Stimulated activated CD8-positive, alpha-beta memory T cell treated with anti-CD3 and anti-CD28 coated beads, Interleukin-4, amount 100 ng/mL, for 48 hours (primary cell): Measurements from ENCODE around the gene ZMYM2.
A peak's percentile ranks its signal among the peaks of the same experiment; 100 is the strongest.

Experiments
- DNase-seq: peaks from one replicate; pipeline ENCODE4 v3.0.0-alpha.2; 2020

Gene ZMYM2

GRCh38 chr13:20109037-20109436 lies 150.5 kb downstream of the ZMYM2 start:
- no peak for DNase-seq

GRCh38 chr13:20114066-20114610 lies 155.6 kb downstream of the ZMYM2 start:
- DNase-seq: no peak

GRCh38 chr13:20116213-20116612 lies 157.7 kb downstream of the ZMYM2 start:
- DNase-seq: no peak

GRCh38 chr13:20118268-20119140 lies 160.0 kb downstream of the ZMYM2 start:
- peak; percentile 48 for DNase-seq

DNA sequence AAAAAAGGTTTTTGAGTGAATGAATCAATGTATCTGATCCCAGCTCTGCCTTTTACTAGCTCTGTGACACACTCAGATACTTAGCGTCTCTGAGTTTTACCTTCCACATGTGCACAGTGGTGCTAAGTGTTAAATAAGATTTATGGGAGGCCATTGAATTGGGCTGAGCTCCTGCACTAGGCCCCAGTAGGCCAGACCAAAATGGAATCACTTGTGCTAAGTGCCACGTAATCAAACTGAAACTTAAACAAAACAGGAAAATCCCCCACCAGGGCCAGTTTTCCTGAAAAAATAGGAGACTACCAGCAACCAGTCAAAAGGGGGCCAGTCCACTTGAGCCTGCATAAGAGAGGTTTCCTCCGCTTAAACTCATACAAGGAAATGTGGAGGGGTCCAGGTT lies 161.4 kb downstream of the ZMYM2 start:
- DNase-seq: no peak

- no peak for DNase-seq
These were observed 162.6 kb downstream of the ZMYM2 start for GRCh38 chr13:20121159-20121525.

DNA sequence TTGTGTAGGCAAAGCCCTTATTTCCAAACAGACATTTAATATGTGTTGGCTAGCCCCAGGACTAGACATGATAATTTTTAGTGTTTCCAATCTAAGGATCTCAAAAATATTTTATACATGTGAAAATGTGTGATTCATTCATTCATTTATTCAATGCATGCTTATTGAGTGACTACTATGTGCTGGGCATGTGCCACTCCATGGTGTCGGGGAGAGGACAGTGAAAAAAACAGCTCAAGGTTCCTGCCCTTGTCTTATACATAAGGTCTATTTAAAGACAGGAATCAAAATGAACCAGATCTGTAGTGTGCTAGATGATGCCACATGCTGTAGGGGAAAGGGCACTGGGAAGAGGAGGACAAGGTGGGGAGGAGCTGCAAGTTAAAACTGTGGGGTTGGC lies 165.8 kb downstream of the ZMYM2 start:
- DNase-seq: no peak

- no peak for DNase-seq
These were observed 166.7 kb downstream of the ZMYM2 start for GRCh38 chr13:20125129-20125782.

DNA sequence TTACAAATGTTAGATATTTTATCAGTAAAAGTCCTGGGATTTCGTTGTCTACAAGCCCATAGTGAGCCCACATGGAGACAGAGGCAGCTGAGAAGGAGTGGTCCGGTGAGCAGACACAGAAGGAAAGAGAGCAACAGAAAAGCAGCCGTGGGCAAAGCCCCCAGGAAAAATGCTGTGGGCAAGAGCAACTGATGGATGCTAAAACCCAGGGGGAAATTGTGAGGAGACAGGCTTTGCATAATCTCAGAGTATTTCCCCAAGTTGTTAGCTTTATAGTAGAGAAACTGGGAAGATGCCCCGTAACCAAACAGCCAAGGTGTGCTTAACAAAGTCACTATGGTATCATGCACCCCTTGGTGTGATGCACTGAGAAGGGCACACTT lies 167.2 kb downstream of the ZMYM2 start:
- no peak for DNase-seq

DNA sequence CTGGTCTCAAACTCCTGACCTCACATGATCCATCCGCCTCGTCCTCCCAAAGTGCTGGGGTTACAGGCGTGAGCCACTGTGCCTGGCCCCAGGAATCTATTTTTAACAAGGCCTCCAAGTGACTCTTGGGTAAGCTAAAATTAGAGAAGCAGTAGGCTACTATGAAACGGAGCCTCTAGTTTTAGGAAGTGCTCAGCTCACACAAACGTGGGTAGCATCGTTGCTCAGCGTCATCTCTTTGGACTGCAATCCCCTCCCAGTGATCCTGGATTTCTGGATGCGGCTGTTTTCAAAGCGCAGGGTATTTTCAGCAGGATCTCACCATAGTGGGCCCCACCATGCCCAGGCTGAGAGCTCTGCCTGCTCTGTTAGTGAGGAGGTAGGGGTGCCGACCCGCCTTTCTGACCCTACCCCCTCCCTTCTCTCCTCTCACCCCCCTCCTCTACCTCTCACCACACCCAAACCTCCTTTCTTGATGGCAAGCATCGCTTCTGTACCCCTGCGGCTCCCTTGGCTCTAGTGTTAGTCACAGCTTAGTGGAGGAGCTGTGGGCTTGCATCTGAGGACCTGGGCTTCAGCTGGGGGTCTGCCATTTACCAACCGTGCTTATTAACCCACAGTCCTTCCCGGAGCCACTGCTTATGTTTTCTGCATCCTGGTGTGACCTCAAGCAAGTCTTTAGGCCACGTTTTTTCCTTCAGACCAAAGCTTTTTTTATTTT lies 168.2 kb downstream of the ZMYM2 start:
- no peak for DNase-seq

DNA sequence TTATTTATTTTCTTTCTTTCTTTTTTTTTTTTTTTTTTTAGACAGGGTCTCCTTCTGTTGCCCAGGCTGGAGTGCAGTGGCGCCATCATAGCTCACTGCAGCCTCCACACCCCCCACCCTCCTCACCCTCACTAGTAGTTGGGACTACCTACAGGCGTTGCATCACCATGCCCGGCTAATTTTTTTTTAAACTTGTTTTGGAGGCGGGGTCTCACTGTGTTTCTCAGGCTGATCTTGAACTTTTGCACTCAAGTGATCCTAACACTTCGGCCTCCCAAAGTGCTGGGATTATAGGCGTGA lies 168.7 kb downstream of the ZMYM2 start:
- DNase-seq: no peak

- peak; percentile 70 for DNase-seq
These were observed 169.3 kb downstream of the ZMYM2 start for GRCh38 chr13:20127562-20128458.

GRCh38 chr13:20128459-20128931 lies 170.0 kb downstream of the ZMYM2 start:
- no peak for DNase-seq

GRCh38 chr13:20129076-20129475 lies 170.5 kb downstream of the ZMYM2 start:
- no peak for DNase-seq

DNA sequence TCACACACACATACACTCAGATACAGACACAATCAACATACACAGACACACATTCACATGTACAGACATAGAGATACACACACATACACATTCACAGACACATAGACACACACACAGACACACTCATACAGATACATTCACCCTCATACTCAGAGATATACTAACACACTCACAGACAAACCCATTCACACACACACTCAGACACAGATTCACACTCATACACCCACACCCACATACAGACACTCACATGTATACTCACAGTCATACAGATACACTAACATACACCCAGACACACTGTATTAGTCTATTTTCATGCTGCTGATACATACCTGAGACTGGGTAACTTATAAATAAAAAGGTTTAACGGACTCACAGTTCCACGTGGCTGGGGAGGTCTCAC lies 171.5 kb downstream of the ZMYM2 start:
- no peak for DNase-seq

DNA sequence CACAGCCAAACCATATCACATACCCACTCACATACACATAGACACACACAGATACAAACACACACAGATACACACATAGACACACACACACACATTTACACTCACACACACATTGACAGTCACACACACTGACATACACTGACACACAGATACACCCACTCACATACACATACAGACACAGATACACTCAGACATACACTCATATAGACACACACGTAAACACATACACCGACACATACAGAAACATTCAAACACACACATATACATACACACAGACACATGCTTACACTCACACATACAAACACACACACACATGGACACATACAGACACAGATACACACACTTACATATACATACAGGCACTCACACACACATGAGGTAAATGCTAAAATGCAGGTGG lies 172.1 kb downstream of the ZMYM2 start:
- no peak for DNase-seq

GRCh38 chr13:20131057-20131832 lies 172.7 kb downstream of the ZMYM2 start:
- no peak for DNase-seq

DNA sequence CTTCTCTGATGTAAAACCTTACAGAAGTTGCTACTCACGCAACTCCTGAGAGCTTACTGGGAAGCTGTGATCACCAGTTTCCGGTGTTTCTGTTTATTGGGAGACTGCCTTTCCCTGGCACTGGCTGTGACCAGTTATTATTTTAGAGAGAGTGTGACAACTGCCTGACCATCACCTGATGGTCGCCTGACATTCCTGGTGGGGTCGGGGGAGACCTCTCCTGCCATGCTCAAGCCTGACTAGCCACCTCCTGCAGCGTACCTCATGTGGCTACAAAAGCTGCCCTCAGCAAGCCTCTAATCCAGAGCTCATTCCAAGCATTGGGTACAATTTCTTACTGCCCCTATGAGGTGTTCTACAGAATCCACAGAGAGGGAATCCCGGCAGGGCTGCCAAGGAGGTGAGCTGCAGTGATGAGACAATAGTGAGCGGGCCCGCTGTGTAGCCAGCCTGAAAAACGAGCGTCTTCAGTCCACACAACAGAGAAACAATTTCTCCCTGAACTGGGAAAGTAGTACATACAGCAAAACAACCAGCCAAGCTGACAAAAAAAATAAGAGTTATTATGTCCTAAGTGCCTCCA lies 173.6 kb downstream of the ZMYM2 start:
- no peak for DNase-seq

GRCh38 chr13:20134732-20135131 lies 176.2 kb downstream of the ZMYM2 start:
- DNase-seq: no peak

GRCh38 chr13:20136781-20137703 lies 178.5 kb downstream of the ZMYM2 start:
- peak; percentile 77 for DNase-seq
